ENCODE results near the gene DTWD1. TPM values are rescaled to one million over a fixed set of nuclear protein-coding genes. Genes with fewer than 3 reads are reported as not detected.
"Not testable (repeated sequence)": the region's sequence is repeated elsewhere in the genome, so short reads cannot be mapped to it uniquely, and the experiment has no call there.

Gene DTWD1
- total and polyA plus RNA-seq, 4 donors = 20.8 to 36.1 (median 27.3) TPM

DNA sequence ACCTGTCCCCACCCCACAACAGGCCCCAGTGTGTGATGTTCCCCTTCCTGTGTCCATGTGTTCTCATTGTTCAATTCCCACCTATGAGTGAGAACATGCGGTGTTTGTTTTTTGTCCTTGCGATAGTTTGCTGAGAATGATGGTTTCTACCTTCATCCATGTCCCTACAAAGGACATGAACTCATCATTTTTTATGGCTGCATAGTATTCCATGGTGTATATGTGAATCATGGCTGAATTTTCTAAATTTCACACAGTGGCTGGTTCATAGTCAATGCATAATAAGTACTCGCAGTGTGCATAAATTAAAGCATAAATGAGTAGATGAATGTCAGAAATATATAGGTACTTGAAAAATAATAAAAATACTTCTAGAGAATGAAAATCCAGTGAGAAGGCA lies 8.6 kb upstream of the DTWD1 start:
- H3K9me3 ChIP-seq (ENCODE audit: control insufficient read depth, insufficient read depth, low read length); H3K27me3 ChIP-seq (ENCODE audit: control insufficient read depth, insufficient read depth, low read length); H3K4me3 ChIP-seq (ENCODE audit: low read depth, low read length); H3K36me3 ChIP-seq (ENCODE audit: control insufficient read depth, insufficient read depth, low read length); H3K27ac ChIP-seq (ENCODE audit: low read depth, low read length); DNase-seq (ENCODE audit: low read depth in 4 of 6, low spot score in 6 of 6); H3K4me1 ChIP-seq (ENCODE audit: control insufficient read depth, insufficient read depth, low read length): not testable (repeated sequence)
- no CpG with 5 or more reads among the region's 3 CpGs for WGBS (ENCODE audit: insufficient coverage)

DNA sequence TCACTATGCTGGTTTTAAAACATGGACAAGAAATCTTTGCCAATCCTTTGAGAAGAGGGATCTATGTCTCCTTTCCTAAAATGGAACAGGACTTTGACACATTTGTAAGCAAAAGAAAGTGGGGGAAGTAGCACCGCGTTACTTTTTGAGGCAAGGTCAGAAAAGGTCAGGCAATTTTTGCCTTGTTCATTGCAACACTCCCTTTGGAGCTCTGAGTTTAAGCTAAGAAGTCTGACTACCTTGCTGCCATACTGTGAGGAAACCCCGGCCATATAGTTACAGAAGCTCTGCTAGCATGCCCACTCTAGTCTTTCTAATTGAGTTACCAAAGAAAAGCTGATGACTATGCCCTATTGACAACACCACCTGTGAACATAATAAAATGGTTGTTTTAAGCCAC lies 1.6 kb upstream of the DTWD1 start:
- H3K27ac ChIP-seq (ENCODE audit: low read depth, low read length) = no peak overlapping the region

DNA sequence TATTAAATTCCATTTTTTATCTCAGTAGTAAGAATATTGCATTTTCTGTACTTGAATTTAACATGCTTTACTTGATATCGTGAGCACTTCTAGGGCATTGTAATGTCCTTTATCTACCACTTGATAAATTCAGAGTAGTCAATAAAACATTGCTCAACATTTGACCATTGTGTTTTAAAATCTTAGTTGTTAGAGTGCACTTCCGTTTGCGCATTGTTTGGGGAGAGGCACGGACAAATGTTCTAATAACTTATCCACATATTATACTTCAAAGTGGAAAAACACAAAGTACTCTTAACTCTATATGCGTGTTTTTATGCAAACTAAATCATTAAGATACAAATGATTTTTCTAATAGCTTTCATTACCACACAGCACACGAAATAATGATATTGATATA lies 649 bp upstream of the DTWD1 start:
- Histone ChIP-seq H3K4me1 (ENCODE audit: control insufficient read depth, insufficient read depth, low read length) (no peaks in the 10 kb centered on the region), H3K9me3 (ENCODE audit: control insufficient read depth, insufficient read depth, low read length) (peaks cover 3% of the 10 kb centered on the region), H3K27ac (ENCODE audit: low read depth, low read length) (peak overlapping the region; percentile 96), H3K36me3 (ENCODE audit: control insufficient read depth, insufficient read depth, low read length) (no peaks in the 10 kb centered on the region), H3K4me3 (ENCODE audit: low read depth, low read length) (peak overlapping the region; percentile 93), H3K27me3 (ENCODE audit: control insufficient read depth, insufficient read depth, low read length) (no peaks in the 10 kb centered on the region)
- peak in 1 of 6 donors; percentile 24 for DNase-seq (ENCODE audit: low read depth in 4 of 6, low spot score in 6 of 6)
- WGBS (ENCODE audit: insufficient coverage) = no CpG with 5 or more reads among the region's 6 CpGs

More for the DNA sequence above, 1.6 kb upstream of the DTWD1 start:
- Histone ChIP-seq H3K4me1 (ENCODE audit: control insufficient read depth, insufficient read depth, low read length) (no peaks in the 10 kb centered on the region), H3K9me3 (ENCODE audit: control insufficient read depth, insufficient read depth, low read length) (peaks cover 3% of the 10 kb centered on the region), H3K4me3 (ENCODE audit: low read depth, low read length) (no peak overlapping the region), H3K36me3 (ENCODE audit: control insufficient read depth, insufficient read depth, low read length) (no peaks in the 10 kb centered on the region), H3K27me3 (ENCODE audit: control insufficient read depth, insufficient read depth, low read length) (no peaks in the 10 kb centered on the region)
- no peak for DNase-seq (ENCODE audit: low read depth in 4 of 6, low spot score in 6 of 6)
- 100% methylated on average over 3 of the region's 3 CpGs for WGBS (ENCODE audit: insufficient coverage)

DNA sequence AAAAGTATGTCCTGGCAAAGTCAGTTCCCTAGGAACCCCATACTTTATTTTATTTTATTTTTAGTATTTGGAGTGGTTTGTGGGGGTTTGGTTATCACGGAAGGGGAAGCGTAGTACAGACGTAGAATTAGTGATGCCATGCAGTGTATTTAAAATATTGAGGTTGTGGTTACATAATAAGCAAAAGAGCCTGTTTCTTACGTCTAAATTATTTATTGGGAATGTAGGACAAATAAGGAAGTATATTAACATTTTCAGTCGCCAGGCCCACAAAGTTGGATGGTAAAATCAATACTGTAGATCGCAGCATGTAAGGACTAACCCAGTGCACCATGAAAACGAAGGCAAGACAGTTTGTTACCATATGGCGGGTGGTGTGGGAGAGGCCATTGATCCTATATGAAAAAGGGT lies 558 bp downstream of the DTWD1 start:
- Histone ChIP-seq H3K27ac (ENCODE audit: low read depth, low read length) (peak overlapping the region; percentile 96), H3K36me3 (ENCODE audit: control insufficient read depth, insufficient read depth, low read length) (no peaks in the 10 kb centered on the region), H3K9me3 (ENCODE audit: control insufficient read depth, insufficient read depth, low read length) (no peaks in the 10 kb centered on the region), H3K4me3 (ENCODE audit: low read depth, low read length) (peak overlapping the region; percentile 93), H3K27me3 (ENCODE audit: control insufficient read depth, insufficient read depth, low read length) (no peaks in the 10 kb centered on the region), H3K4me1 (ENCODE audit: control insufficient read depth, insufficient read depth, low read length) (no peaks in the 10 kb centered on the region)
- DNase-seq (ENCODE audit: low read depth in 4 of 6, low spot score in 6 of 6) = peak in 1 of 6 donors; percentile 55
- WGBS (ENCODE audit: insufficient coverage) = 23% methylated on average over 4 of the region's 8 CpGs

DNA sequence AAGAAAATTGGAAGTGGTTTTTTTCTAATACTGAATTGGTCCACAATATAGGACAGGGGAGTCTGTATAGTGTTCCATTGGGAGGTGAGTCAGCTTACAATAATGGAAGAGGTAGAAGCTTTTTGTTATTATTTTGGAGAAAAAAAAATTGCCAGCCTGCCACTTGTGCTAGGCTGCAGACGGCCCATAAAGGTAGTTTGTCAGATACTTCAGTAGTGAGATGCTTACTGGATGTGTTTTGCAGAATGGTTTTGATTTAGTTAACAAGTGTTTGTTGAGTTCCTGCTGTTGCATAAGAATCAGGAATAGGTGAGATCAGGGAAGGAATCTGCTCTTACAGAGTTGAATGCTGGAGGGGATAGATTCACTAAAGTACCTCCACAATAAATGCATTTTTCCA lies 1.0 kb downstream of the DTWD1 start:
- Histone ChIP-seq H3K27ac (ENCODE audit: low read depth, low read length) (no peak overlapping the region), H3K27me3 (ENCODE audit: control insufficient read depth, insufficient read depth, low read length) (no peaks in the 10 kb centered on the region), H3K9me3 (ENCODE audit: control insufficient read depth, insufficient read depth, low read length) (no peaks in the 10 kb centered on the region), H3K4me3 (ENCODE audit: low read depth, low read length) (peak overlapping the region; percentile 93), H3K36me3 (ENCODE audit: control insufficient read depth, insufficient read depth, low read length) (no peaks in the 10 kb centered on the region), H3K4me1 (ENCODE audit: control insufficient read depth, insufficient read depth, low read length) (no peaks in the 10 kb centered on the region)
- DNase-seq (ENCODE audit: low read depth in 4 of 6, low spot score in 6 of 6) = no peak
- WGBS (ENCODE audit: insufficient coverage) = 50% methylated on average over 1 of the region's 1 CpG

DNA sequence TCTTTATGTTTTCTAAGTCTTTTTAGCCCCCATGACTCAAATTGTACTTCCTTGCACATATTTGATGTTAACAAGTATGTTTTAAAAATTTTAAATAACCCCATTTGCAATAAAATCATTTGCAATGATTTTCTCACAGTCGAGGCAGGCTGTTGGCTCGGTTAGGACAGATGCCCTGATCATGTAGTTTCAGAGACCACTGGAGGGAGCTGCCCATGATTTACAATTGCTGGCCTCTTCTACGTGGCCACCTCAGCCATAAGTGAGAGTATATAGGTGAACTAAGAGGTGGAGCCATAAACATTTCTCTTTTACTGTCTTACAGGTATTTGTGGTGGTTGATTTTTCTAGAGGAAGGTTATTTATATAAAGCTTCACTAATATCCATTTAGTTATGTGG lies 1.7 kb downstream of the DTWD1 start:
- no peak for DNase-seq (ENCODE audit: low read depth in 4 of 6, low spot score in 6 of 6)
- H3K27me3 ChIP-seq (ENCODE audit: control insufficient read depth, insufficient read depth, low read length) = no peaks in the 10 kb centered on the region
- no peak overlapping the region for H3K27ac ChIP-seq (ENCODE audit: low read depth, low read length)
- 64% methylated on average over 2 of the region's 3 CpGs for WGBS (ENCODE audit: insufficient coverage)
- H3K36me3 ChIP-seq (ENCODE audit: control insufficient read depth, insufficient read depth, low read length) = no peaks in the 10 kb centered on the region
- no peak overlapping the region for H3K4me3 ChIP-seq (ENCODE audit: low read depth, low read length)
- no peaks in the 10 kb centered on the region for H3K9me3 ChIP-seq (ENCODE audit: control insufficient read depth, insufficient read depth, low read length)
- no peaks in the 10 kb centered on the region for H3K4me1 ChIP-seq (ENCODE audit: control insufficient read depth, insufficient read depth, low read length)

DNA sequence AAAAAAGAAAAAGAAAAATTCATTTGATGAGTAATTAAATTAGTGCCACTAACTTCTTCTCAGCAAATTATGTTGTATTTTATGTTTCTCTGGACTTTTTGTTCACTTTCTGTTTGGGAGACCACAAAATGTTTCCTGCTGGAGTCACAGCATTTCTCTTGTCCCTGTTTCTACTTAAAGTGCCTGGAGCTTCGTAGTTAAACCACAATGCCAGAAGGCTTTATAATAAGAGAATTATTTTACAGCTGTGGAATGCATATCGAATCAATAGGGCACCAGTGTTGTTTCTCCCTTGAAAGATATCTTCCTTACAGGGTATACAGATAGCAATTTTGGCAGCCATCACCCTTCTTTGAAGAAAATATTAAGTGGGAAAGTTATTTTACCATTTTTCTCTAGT lies 3.2 kb downstream of the DTWD1 start:
- Histone ChIP-seq H3K36me3 (ENCODE audit: control insufficient read depth, insufficient read depth, low read length) (no peaks in the 10 kb centered on the region), H3K27ac (ENCODE audit: low read depth, low read length) (no peak overlapping the region), H3K4me3 (ENCODE audit: low read depth, low read length) (no peak overlapping the region), H3K9me3 (ENCODE audit: control insufficient read depth, insufficient read depth, low read length) (no peaks in the 10 kb centered on the region), H3K4me1 (ENCODE audit: control insufficient read depth, insufficient read depth, low read length) (no peaks in the 10 kb centered on the region), H3K27me3 (ENCODE audit: control insufficient read depth, insufficient read depth, low read length) (no peaks in the 10 kb centered on the region)
- WGBS (ENCODE audit: insufficient coverage) = no CpG with 5 or more reads among the region's 2 CpGs
- DNase-seq (ENCODE audit: low read depth in 4 of 6, low spot score in 6 of 6) = no peak

DNA sequence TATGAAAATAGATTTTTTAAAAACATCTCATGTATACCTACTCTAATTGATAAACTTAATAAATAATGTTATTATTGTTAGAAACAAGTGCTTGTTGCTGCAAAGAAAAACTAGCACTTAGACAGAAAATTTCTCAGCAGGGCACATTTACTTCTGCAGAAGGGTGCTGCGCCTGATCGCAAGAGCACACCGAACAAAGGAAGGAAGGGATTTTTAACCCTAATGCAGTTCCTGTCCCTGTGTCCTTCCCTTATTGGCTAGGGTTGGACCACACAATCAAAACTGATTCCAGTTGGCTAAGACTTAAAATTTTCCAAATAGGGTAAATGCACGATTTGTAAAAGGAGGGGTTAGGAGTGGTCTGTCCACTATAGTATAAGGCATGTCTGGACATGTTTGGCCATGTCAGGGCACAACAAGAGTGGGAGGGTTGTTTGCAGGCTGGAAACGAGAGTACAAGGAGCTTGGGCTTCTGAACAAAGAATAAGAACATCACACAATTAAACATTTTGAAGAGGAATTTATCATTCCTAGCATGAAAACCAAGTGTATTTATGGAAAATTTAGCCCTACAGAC lies 4.7 kb downstream of the DTWD1 start:
- H3K4me3 ChIP-seq (ENCODE audit: low read depth, low read length) = no peak overlapping the region
- 80% methylated on average over 1 of the region's 5 CpGs for WGBS (ENCODE audit: insufficient coverage)
- no peaks in the 10 kb centered on the region for H3K36me3 ChIP-seq (ENCODE audit: control insufficient read depth, insufficient read depth, low read length)
- no peak for DNase-seq (ENCODE audit: low read depth in 4 of 6, low spot score in 6 of 6)
- H3K27me3 ChIP-seq (ENCODE audit: control insufficient read depth, insufficient read depth, low read length) = no peaks in the 10 kb centered on the region
- H3K27ac ChIP-seq (ENCODE audit: low read depth, low read length) = no peak overlapping the region
- no peaks in the 10 kb centered on the region for H3K9me3 ChIP-seq (ENCODE audit: control insufficient read depth, insufficient read depth, low read length)
- no peaks in the 10 kb centered on the region for H3K4me1 ChIP-seq (ENCODE audit: control insufficient read depth, insufficient read depth, low read length)

DNA sequence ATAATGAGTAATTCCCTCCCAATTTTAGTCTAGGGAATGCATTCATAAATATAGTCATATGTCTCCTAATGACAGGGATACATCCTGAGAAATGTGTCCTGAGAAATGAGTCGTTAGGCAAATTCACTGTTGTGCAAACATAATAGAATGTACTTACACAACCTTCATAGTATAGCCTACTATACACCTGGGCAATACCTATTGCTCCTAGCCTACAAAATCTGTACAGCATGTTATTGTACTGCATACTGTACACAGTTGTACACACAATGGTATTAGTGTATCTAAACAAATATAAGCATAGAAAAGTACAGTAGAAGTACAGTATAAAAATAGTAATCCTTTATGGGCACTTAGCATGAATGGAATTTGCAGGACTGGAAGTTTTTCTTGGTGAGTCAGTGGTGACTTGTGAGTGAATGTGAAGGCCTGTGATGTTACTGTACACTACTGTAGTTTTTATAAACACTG lies 6.6 kb downstream of the DTWD1 start:
- no peaks in the 10 kb centered on the region for H3K9me3 ChIP-seq (ENCODE audit: control insufficient read depth, insufficient read depth, low read length)
- no peaks in the 10 kb centered on the region for H3K27me3 ChIP-seq (ENCODE audit: control insufficient read depth, insufficient read depth, low read length)
- no CpG with 5 or more reads among the region's 1 CpG for WGBS (ENCODE audit: insufficient coverage)
- H3K27ac ChIP-seq (ENCODE audit: low read depth, low read length) = no peak overlapping the region
- no peak for DNase-seq (ENCODE audit: low read depth in 4 of 6, low spot score in 6 of 6)
- H3K4me3 ChIP-seq (ENCODE audit: low read depth, low read length) = no peak overlapping the region
- no peaks in the 10 kb centered on the region for H3K36me3 ChIP-seq (ENCODE audit: control insufficient read depth, insufficient read depth, low read length)
- H3K4me1 ChIP-seq (ENCODE audit: control insufficient read depth, insufficient read depth, low read length) = no peaks in the 10 kb centered on the region

DNA sequence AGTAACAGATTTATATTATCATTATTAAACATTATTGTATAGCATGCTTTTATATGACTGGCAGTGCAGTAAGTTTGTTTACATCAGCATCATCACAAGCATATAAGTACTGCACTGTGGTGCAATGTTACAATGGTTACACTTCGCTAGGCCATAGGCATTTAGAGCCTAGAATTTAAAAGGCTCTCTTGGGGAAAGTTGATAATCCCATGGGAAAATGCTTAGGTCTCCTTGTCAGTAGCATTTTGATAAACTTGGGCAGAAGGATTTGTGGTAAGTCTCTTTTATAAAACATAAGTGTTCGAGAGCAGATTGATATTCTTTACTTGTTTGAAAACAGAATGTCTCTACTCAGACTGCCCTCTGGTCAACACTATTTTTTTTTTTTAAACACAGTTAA lies 7.5 kb downstream of the DTWD1 start:
- no peaks in the 10 kb centered on the region for H3K27me3 ChIP-seq (ENCODE audit: control insufficient read depth, insufficient read depth, low read length)
- H3K9me3 ChIP-seq (ENCODE audit: control insufficient read depth, insufficient read depth, low read length) = no peaks in the 10 kb centered on the region
- no peak for DNase-seq (ENCODE audit: low read depth in 4 of 6, low spot score in 6 of 6)
- H3K4me3 ChIP-seq (ENCODE audit: low read depth, low read length) = no peak overlapping the region
- no peaks in the 10 kb centered on the region for H3K36me3 ChIP-seq (ENCODE audit: control insufficient read depth, insufficient read depth, low read length)
- no CpG with 5 or more reads among the region's 2 CpGs for WGBS (ENCODE audit: insufficient coverage)
- H3K27ac ChIP-seq (ENCODE audit: low read depth, low read length) = no peak overlapping the region
- H3K4me1 ChIP-seq (ENCODE audit: control insufficient read depth, insufficient read depth, low read length) = no peaks in the 10 kb centered on the region
